Stimulated activated CD8-positive, alpha-beta memory T cell treated with anti-CD3 and anti-CD28 coated beads, Interleukin-12 subunit alpha, Interleukin-12 subunit beta, amount 100 ng/mL, for 4 hours (primary cell): ENCODE results near the gene C22orf42.
"Not testable (repeated sequence)": the region's sequence is repeated elsewhere in the genome, so short reads cannot be mapped to it uniquely, and the experiment has no call there.

Experiments used
- DNase-seq: peaks from one replicate; pipeline ENCODE4 v3.0.0-alpha.2; 2020; ENCODE audit warnings: low read depth

Gene C22orf42

DNA sequence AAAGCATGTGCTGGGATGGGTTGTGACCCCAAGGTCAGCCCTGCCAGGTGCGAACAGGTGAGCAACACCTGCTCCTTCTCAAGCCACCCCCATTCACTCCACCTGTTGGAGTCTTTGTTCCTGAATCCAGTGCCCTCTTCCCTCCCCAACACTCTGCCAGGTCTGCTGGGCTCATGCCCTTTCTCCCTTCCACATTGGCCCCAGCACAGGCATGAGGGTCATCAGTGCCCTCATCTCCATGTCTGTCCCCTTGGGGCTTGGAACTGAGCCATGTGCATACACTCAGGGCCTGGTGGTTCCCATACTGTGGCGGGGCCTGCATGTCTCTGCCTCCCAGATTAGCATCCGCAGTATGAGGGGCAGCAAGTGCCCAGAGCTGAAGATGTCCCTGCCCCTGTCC, 26.7 kb upstream of the C22orf42 start:
- no peak for DNase-seq

DNA sequence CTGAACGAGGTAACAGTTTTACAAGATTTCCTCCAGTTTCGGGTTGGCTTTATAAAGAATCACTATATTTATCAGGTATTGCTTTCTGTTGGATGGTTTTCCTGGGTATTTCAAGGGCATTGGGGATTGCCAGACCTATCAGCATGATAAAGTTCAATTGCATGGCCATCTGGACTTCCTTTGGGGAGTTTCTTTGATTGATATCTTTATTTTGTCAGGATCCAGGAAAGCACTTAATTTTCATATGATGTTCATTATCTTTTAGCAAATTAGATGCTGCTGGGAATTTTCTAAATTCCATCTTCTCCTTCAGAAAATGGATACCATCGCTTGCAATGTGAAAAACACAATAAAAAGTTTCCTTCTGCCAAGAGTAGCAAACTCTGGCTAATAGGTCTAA, 24.5 kb upstream of the C22orf42 start:
- DNase-seq: no peak

DNA sequence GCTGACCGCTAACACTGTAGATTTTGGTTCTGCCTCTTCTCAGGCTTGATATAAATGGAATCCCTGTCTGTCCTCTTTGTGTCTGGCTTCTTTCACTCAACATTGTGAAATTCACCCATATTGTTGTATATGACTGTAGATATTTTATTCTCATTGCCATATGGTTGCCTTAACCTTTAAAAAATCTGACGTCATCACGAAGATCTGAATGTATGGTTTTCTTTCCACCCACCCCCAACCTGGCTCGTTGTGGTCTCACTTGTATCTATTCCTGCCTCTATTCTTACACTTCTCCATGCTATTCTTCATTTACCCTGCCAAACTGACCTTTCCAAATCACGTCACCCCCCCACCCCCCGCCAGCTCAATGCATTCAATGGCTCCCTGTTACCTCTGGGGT, 21.9 kb upstream of the C22orf42 start:
- no peak for DNase-seq

DNA sequence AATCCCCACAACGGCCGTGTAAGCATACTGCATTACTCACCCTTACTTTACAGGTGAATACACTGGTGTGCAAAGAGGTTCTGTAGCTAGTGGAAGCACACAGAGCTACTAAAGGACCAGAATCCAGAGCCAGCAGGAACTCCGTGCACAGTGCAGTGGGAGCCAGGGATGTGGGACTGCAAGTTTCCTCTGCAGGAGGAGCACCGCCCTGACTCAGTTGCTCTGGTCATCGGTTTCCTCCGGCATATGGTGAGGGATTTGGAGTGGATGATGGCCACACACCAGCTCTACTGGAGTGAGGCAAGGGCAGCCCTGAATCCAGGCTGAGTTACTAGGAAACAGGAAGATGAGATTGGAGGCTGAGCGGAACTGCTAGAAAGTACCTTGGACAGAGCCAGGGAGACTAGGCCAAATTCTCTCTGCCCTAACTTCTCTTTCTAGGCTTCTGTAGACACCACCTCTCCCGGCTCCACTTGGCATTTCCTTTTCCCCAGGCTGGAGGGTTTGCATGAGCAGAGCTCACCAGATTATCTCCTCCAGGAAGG, 18.2 kb upstream of the C22orf42 start:
- DNase-seq: no peak

DNA sequence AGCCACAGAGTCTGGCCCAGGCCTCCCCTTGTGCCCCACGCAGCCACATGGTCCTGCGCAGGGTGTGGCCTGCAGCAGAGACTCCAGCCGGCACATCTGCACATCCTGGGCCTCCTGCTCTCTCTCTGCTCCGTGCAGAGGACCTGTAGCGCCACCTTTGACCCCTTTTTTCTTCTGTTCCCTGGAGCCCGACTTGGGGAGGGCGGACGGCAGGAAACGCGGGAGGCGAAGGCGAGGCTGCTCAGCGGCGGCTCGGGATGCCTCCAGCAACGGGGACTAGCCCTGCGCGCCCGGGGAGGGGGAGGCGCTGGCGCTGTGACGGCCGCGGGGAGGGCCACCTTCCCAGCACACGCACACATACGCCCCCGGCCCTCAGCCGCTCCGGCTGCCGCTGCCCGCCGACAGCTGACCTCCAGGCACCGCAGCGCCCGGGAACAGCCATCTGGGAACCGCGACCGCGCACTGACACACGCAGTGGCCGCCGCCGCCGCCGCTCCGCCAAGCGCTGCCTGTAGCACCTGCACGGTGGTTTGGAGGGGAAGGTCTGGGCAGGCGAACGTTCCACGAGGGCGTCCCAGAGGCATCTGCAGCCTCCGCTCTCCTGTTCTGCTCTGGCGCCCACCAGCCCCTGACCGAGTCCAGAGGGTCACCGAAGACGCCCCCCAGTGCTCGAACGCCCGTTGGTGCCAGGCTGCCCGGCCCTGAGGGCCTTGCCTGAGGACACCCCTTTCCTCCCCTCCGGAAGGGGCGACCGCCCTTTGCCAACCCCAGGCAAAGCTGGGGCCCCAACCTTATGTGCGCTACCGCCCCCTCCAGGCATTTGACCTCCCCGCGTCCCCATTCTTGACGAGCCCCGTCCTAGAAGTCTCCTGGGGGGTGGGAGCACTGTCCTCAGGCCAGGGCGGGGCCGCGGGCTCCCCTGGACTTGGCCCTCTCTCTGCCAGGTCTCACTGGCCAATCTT, 16.9 kb upstream of the C22orf42 start:
- no peak for DNase-seq

DNA sequence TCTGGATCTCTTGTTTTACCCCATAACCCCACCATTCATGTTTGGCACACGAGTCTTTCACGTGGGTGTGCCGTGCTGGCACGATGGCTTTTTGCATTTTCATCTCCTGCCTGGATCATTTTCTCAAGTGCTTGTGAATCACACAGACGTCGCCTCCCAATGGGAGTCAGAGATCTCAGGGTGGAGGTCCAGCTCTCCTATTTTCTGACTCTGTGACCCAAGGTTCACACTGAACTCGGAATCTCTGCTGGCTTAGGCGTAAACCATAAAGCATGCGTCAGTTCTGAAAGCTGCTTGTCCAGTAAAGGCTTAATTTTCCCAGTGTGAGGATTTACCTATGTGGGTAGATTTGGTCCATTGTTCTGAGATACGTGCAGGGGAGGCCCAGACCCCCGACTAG, 16.0 kb upstream of the C22orf42 start:
- DNase-seq: no peak

DNA sequence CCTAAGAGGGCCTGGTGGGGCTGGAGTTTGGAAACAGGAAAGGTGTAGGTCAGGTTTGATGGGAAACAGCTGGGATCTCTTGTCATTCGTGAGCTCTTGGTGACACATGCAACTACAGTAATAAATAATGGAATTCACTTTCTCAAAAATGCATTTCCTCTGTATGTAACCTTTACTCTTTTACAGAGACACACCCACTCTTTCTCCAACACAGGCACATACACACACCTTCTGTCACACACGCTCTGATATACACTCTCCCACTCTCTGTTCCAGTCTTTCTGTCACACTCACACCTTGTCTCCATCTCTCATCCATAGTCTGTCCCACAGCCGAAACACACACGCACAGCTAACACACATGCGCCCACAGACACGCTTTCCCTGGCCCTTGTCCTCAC, 6.6 kb upstream of the C22orf42 start:
- no peak for DNase-seq

DNA sequence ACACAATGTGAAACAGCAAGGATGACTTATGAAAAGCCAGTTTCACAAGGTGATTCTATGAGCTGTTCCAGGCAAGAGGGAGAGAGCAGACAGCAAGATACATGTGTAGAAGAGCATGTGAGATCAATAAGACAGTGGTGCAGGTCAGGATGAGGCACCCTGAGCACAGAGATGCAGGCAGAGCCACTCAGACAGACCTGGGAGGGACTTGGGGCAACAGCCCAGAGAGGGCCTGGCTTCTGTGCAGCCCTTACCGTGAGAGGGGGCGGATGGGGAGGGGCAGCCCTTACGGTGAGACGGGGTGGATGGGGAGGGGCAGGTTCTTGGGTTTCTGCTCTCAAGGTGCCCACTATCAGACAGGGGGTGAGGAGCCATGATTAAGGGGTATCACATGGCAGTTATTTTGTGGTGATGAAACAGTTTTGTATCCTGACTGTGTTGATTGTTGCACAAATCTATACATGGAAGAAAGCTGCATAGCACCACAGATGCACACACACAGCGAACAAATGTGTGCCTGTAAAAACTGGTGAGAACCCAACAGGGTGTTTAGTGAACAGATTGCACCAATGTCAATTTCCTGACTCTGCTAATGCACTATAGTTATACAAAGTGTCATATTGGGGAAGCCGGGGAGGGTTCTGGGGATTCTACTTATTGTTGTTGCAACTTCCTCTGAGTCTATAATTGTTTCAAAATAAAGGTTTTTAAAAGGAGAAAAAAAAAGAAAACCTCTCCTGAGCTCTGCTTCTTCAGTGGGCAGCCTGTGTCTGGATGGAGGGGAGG, 5.2 kb upstream of the C22orf42 start:
- DNase-seq: no peak

DNA sequence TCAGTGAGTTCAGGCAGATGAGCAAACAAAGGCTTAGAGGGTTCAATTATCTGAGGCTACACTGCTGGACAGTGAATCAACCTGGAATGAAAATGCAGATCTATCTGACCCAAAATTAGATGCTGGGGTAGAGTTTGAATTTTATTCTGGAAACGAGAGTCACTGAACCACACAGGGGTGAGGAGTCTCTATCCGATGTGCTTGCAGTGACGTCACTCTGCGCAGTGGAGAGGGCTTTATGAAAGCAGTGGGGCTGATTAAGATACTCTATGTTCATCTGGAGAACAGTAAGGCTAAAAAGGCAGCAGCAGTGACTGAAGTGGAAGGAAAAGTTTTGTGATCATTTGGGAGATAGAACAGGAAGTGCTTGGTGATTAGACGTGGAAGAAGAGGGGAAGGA, 1.3 kb upstream of the C22orf42 start:
- DNase-seq: not testable (repeated sequence)

DNA sequence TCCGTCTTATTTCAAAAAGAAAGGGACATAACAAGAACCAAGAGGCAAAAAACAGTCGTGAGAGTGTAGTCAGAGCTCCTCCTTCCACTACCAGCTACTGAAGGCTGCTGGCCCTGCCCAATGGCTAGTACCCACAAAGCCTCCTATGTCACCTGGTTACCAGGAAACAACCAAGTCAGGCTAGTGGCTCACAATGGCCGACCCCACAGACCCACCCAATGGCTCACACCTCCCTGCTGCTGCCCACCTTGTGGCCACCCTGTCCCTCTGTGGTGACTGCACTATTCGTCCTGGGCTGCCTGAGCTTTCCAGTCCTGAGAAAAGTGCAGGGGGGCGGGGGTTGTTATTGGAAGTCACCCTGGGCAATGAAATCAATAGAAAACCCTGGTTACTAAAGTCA, 1.5 kb downstream of the C22orf42 start:
- DNase-seq: not testable (repeated sequence)

DNA sequence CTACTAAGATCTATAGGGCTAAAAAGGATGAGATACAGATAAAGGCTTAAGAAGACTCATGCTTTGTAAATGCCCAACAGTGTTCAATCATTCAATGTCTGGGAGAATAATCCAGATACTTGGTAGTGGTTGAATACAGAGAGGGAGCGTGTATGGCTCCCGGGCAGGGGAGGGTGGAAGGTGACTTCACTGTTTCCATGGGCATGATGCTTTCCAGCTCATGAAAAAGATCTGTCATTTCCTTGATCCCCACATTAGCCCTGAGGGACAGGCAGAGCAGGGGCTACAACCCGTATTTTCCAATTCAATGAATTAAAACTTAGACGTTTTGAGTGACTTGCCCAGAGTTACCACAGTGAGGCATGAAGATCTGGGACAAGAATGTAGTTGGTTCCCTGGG, 4.4 kb downstream of the C22orf42 start:
- not testable (repeated sequence) for DNase-seq

DNA sequence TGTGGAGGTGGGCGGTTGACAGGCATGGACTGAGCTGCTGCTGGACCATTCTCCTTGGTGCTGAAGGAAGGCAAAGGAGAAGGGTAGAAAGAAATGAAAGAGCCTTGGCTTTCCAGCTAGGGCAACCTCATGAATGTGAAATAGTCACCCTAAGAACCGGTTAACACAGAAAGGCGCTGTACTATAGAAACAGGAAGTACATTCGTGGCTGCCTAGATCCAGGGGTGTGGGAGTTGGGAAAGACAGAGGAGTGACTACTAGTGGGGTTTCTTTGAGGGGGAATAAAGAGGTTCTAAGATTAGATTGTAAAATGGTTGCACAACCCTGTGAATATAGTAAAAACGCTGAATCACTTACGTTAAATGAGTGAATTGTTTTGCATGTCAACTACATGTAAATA, 7.5 kb downstream of the C22orf42 start:
- not testable (repeated sequence) for DNase-seq

DNA sequence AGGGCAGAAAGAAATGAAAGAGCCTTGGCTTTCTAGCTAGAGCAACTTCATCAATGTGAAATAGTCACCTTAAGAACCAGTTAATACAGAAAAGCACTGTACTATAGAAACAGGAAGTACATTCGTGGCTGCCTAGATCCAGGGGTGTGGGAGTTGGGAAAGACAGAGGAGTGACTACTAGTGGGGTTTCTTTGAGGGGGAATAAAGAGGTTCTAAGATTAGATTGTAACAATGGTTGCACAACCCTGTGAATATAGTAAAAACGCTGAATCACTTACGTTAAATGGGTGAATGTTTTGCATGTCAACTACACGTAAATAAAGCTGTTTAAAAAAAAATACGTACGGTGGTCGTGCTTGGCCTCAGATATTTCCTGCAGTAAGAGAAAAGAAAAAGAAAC, 8.5 kb downstream of the C22orf42 start:
- DNase-seq: not testable (repeated sequence)

DNA sequence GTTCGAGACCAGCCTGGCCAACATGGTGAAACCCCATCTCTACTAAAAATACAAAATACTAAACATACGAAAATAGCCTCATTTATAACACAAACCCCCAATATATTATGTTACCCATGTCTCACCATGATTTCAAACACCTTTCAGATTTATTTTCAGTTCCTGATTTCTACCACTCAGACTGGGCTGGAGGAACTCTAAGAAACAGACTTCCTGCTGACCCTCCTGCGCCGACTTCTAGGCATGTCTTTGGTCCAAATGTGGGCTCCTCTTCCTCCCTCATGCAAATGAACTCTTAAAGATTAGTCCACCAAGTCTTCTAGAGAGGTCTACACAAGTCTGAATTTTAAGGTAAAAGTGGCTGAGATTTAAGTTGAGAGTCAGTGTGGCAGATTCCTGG, 10.7 kb downstream of the C22orf42 start:
- not testable (repeated sequence) for DNase-seq

DNA sequence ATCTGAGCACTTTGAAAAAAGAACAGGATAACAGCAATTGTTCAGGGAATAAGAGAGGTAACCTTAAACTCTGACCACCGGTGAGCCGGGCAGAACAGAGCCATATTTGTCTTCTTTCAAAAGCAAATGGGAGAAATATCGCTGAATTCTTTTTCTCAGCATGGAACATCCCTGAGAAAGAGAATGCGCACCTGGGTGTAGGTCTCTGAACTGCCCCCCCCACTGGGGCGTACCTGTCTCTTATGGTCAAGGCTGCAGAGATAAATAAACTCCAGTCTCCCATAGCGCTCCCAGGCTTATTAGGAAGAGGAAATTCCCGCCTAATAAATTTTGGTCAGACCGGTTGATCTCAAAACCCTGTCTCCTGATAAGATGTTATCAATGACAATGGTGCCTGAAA, 12.0 kb downstream of the C22orf42 start:
- DNase-seq: not testable (repeated sequence)

DNA sequence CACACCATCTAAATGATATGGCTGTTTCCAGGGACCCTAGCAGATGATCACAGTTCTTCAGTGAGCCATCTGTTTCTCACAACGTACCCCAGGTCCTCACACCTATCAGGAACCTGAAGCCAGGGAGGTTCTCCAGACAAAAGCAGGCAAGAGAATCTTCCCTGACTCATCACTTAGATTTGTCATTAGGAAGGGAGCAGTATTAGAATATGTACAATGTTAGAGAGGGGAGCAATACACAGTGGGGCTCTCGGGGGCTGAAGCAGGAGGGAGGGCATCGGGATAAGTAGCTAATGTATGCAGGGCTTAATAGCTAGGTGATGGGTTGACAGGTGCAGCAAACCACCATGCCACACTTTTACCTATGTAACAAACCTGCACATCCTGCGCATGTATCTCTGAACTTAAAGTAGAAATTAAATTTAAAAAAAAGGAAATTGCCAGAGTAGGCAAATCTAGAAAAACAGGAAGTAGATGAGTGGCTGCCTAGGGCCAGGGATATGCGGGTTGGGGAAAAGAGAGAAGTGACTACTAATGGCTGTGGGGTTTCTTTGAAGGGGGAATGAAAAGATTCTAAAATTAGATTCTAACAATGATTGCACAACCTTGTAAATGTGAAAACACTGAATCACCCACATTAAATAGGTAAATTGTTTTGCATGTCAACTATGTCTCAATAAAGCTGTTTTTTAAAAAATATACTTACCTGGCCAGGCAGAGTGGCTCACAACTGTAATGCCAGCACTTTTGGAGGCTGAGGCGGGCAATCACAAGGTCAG, 14.4 kb downstream of the C22orf42 start:
- no peak for DNase-seq

DNA sequence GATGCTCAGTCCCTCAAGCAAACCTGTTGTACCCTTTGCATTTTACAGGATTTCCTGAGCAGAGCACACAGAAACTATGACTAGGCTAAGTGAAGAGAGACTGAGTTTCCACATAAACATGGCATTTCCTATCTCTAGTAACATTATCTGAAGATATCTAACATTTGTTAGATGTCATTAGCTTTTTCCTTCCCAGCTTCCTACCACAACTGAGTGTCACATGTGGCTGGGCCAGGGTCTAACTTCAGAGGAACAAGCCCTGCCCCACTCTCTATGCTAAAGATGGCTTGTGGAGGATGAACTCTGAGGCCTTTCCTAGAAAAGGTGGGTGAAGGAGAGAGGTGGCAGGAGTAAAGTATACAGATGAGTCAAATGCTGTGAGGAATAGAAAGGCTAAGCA, 16.5 kb downstream of the C22orf42 start:
- no peak for DNase-seq

DNA sequence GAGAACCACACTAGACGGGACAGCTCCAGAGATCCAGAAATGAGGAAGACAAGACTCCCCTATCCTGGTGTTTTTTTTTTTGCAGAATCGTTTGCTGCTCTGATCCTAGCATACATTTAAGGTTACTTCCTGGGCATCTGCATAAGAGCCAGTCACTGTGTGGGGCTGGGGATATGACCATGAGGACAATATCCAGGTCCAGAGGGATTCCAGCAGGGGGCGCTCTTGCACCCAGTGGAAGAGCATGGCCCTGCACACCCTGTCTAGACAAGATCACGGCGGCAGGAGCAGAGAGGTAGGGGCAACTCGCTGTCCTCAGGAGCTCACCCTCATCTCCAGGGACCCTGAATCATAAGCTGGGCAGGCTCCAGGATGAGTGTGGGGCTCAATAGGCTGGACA, 18.4 kb downstream of the C22orf42 start:
- DNase-seq: not testable (repeated sequence)

DNA sequence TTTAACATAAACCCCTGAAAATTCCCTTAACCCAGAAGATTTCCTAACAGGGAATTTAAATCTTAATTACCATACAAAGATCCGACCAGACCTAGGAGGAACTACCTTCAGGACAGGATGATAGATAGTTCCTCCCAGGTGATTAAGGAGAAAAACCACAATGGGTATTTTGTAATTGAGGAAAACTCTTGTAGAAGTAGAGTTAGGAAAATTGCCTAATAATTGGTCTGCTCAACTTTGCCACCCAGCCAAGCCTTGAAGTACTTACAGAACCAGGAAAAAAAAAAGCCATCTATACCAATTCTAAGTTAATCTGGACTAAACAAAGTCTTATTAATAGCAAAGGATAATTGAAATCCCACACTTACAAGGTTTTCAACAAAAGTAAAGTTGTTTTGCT, 20.5 kb downstream of the C22orf42 start:
- not testable (repeated sequence) for DNase-seq

DNA sequence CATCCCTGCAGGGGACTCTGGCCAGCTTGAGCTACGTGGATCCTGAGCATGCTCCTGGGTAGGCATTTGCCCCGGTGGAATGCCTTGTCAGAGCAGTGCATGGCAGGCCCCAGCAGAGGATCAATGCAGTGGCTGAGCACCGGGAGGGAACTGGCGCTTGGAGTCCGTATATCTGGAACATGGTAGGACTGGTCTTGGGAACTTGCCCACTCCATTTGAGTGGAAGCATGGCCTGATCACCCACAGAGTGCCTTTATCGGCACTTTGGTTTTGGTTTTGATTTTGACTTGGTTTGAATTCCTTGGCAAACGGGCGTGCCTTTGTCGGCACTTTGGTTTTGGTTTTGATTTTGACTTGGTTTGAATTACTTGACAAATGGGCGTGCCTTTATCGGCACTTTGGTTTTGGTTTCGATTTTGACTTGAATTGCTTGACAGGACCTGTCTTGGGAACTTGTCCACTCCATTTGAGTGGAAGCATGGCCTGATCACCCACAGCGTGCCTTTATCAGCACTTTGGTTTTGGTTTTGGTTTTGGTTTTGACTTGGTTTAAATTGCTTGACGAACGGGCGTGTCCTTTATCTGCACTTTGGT, 21.3 kb downstream of the C22orf42 start:
- peak; percentile 38 for DNase-seq

DNA sequence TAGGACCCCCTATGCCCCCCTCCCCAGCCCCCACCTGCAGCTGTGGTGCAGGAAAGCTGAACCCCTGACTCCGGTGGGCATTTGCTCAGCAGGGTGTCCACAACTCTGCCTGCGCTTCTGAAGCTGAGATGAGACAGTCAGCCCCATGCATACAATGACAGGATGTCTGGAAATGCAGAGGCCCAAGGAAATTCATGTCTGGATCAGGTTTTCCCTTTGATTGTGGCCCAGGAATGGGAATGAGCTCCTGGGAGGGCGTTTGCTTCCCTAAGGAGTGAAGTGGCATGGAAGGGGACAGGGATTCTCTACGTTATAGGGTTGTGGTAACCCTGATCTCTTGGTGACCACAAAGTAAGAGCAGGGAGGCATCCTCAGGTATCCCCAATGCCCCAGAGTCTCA, 22.2 kb downstream of the C22orf42 start:
- not testable (repeated sequence) for DNase-seq

DNA sequence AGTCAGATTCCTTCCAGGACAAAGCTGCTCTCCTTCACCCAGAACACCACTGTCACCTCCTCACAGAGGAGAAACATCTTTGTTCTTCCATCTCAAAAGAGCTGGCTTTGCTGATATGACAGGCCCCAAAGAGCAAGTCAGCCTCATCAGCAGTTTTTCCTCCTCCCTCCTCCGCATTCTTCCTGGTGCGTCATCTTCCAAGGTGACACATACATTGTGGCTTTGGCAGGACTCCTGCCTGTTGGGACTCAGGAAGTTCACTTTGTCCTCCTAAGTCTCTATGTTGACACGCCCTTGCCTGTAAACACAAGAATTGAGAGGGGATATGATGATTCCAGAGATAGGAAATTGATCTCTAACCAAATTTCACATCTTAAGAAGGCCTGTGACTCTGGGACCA, 23.1 kb downstream of the C22orf42 start:
- not testable (repeated sequence) for DNase-seq
